Measurements from ENCODE around the gene MFSD11. TPM values are rescaled to one million over a fixed set of nuclear protein-coding genes. Genes with fewer than 3 reads are reported as not detected.
"Not testable (repeated sequence)": the region's sequence is repeated elsewhere in the genome, so short reads cannot be mapped to it uniquely, and the experiment has no call there.

The MFSD11 gene
- total RNA-seq, 4 donors from 2014 or later: 17.9 to 38.9 (median 26.3) TPM

- ATAC-seq (ENCODE audit: low FRiP score) (no peak), DNase-seq (ENCODE audit: low spot score) (no peak)
- TF ChIP-seq, protein P1, sequence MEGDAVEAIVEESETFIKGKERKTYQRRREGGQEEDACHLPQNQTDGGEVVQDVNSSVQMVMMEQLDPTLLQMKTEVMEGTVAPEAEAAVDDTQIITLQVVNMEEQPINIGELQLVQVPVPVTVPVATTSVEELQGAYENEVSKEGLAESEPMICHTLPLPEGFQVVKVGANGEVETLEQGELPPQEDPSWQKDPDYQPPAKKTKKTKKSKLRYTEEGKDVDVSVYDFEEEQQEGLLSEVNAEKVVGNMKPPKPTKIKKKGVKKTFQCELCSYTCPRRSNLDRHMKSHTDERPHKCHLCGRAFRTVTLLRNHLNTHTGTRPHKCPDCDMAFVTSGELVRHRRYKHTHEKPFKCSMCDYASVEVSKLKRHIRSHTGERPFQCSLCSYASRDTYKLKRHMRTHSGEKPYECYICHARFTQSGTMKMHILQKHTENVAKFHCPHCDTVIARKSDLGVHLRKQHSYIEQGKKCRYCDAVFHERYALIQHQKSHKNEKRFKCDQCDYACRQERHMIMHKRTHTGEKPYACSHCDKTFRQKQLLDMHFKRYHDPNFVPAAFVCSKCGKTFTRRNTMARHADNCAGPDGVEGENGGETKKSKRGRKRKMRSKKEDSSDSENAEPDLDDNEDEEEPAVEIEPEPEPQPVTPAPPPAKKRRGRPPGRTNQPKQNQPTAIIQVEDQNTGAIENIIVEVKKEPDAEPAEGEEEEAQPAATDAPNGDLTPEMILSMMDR (IDR thresholded peaks at IDR 0.05): no peak
Measured at GRCh38 chr17:76696763-76697701, 40.9 kb upstream of the MFSD11 start.

GRCh38 chr17:76697702-76698465 is 40.0 kb upstream of the MFSD11 start:
- TF ChIP-seq, protein P1 (IDR thresholded peaks at IDR 0.05): no peak
- no peak for DNase-seq (ENCODE audit: low spot score)
- ATAC-seq (ENCODE audit: low FRiP score): no peak

- not testable (repeated sequence) for ATAC-seq (ENCODE audit: low FRiP score)
Measured at GRCh38 chr17:76698466-76698977, 39.4 kb upstream of the MFSD11 start.

GRCh38 chr17:76700270-76700616 is 37.7 kb upstream of the MFSD11 start:
- TF ChIP-seq, protein P1 (IDR thresholded peaks at IDR 0.05): no peak
- ATAC-seq (ENCODE audit: low FRiP score) (no peak), DNase-seq (ENCODE audit: low spot score) (no peak)

More at GRCh38 chr17:76698466-76698977, 39.4 kb upstream of the MFSD11 start:
- not testable (repeated sequence) for DNase-seq (ENCODE audit: low spot score)

DNA sequence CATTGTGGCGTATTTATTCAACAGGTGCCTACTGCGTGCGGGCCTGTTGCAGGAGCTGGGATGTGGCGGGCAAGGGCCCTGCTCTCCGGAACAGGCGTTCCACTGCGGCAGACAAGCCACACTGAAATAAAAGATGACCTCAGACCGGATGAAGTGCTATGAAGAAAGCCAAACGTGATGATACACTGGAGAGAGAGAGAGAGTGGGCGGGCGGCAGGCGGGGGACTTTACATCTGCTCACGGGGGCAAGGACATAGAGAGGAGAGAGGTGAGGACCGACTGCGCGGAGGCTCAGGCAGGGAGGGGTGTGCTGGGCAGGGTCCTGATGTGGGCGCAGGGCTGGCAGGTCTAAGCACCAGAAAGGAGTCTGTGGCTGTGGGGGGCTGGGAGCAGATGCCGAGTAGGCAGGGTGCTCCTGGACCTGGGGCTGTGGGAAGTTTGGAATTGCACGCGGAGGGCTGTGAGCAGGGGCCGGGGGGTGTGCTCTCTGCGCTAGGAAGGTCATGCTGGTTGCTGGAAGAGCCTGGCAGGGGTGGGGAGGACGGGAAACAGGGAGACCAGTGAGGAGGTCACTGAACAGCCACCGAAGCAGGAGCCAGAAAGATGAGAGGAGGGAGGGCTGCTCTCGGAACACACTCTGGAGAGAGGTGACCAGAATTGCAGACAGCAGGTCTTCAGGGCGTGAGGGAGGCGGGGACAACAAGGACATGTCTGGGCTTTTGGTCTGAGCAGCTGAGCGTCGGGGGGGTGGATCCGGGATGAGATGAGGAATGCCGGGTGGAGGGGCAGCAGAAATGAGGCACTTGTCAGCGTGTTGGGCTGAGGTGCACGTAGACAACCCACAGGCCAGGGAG is 37.1 kb upstream of the MFSD11 start:
- DNase-seq (ENCODE audit: low spot score): no peak
- TF ChIP-seq, protein P1 (IDR thresholded peaks at IDR 0.05): no peak
- ATAC-seq (ENCODE audit: low FRiP score): peak; percentile 71

GRCh38 chr17:76701471-76701967 is 36.4 kb upstream of the MFSD11 start:
- DNase-seq (ENCODE audit: low spot score) (no peak), ATAC-seq (ENCODE audit: low FRiP score) (no peak)
- TF ChIP-seq, protein P1 (IDR thresholded peaks at IDR 0.05): no peak
